ENCODE results near the gene XCR1.

The XCR1 gene

GRCh38 chr3:45985532-45986302 is 41.6 kb downstream of the XCR1 start:
- in situ Hi-C loops (cut with HindIII; ENCODE audit: low sequenced_read_pairs): no loop called here

GRCh38 chr3:45984331-45985312 is 42.7 kb downstream of the XCR1 start:
- in situ Hi-C loops (cut with HindIII; ENCODE audit: low sequenced_read_pairs): no loop called here

DNA sequence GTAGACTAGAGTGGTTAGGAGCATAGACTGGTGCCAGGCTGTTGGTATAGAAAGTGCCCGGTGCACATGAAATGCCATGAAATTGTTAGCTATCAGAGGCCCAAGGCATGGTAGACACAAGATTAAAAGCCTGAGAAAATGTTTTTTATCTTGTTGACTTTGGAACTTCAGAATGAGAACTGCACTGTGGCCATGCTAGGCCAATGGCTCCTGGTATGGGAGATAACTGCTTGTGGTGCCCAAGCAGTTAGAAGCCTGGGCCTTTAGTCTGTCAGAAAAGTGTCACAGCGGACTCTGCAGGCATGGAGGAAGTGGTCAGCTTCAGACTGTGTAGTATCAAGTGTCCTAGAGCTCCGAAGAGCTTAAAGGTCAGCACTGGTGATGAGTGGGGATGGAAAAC is 43.5 kb downstream of the XCR1 start:
- in situ Hi-C loops (cut with HindIII; ENCODE audit: low sequenced_read_pairs): no loop called here

GRCh38 chr3:45981346-45982074 is 45.8 kb downstream of the XCR1 start:
- in situ Hi-C loops (cut with HindIII; ENCODE audit: low sequenced_read_pairs): no loop called here

GRCh38 chr3:45980819-45981218 is 46.5 kb downstream of the XCR1 start:
- in situ Hi-C loops (cut with HindIII; ENCODE audit: low sequenced_read_pairs): no loop called here

DNA sequence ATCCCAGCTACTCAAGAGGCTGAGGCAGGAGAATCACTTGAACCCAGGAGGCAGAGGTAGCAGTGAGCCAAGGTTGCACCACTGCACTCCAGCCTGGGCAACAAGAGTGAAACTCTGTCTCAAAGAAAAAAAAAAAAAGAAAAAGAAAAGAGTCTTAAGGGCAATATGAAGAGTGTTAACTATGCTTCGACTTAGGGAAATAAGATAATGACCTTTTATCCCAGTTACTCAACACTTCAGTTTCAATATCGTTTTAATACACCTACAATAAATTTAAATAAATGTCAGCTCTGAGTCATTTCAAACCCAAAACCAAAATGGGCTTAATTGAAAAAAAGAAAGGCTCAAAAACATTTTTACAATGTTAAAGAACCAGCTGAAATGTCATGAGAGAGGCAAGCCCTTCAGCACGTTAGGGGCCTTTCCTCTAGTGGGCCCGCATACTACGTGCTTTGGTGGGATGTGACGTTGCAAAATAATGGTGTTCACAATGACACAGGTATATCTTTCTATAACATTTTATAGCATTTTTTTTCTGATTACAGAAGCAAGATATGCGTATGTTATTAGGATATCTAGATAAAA is 47.0 kb downstream of the XCR1 start:
- in situ Hi-C loops (cut with HindIII; ENCODE audit: low sequenced_read_pairs): no loop called here

DNA sequence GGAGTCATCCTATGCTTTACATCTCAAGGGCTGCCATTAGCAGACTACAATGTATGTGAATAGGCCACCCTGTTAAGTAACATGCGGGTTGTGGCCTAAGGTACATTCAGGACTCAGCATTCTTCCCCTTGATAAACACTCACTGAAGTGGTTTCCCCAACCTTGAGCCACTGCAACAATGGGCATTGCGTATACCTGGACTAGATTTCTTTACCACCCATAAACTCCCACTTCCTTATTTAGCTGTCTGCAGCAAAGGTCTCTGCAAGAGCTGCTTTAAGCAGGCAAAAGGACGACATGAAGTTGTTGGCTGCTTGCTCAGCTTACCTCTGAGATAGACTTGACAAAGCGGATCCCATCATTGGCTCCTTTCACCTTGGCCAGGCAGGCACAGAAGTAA is 47.9 kb downstream of the XCR1 start:
- in situ Hi-C loops (cut with HindIII; ENCODE audit: low sequenced_read_pairs): no loop called here

DNA sequence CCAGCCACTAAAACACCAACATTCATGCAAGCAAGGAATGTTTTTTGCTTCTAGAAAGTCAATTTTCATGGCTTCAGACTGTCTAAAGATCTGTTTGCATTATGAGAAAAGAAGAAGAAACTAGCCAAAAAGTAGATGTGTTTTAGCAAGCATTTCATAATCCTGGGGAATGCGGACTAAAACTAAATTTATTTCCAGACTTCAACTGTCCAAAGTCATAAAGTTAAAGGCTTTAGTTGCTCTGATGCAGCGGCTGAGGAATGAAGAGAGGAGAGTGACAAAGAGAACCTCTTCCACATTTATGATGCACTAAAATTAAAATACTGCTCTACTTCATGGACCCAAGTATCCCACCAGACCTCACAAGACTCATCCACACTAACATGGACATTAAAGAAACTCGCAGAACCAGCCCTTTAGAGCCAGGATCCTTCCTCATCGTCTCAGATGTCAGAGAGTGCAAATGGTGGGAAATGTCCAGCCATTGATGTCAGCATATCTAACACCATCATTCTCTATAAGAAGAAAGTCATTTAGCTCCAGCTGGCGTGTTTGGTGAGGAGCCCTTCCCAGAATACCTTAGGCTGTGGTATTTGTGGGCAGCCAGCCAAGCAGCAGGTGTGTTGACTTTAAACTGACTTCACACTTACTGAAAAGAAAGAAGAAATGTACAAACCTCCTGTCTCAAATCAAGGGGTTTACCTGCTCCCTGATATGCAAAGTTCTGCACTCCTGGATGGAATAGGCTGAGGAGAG is 49.1 kb downstream of the XCR1 start:
- in situ Hi-C loops (cut with HindIII; ENCODE audit: low sequenced_read_pairs): no loop called here

GRCh38 chr3:45976191-45977091 is 50.8 kb downstream of the XCR1 start:
- in situ Hi-C loops (cut with HindIII; ENCODE audit: low sequenced_read_pairs): no loop called here

DNA sequence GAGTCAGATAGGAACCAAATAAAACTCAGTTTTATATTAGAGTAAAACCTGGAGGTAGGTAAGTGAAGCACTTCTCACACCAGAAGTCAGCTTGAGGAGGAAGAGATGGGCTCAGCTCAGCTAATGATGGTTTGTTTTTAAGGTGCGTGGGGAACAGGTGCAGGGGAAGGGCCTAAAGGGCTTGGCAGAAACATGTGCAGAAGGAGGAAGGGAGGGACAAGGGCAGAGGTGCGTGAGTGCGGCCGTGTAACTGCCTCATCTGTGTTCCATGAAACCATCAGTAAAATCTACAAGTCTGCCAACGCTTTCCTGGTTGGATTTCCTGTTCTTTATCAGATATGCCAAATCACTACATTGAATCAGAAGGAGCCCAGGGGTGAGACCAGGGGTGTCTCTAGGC is 51.6 kb downstream of the XCR1 start:
- in situ Hi-C loops (cut with HindIII; ENCODE audit: low sequenced_read_pairs): no loop called here

DNA sequence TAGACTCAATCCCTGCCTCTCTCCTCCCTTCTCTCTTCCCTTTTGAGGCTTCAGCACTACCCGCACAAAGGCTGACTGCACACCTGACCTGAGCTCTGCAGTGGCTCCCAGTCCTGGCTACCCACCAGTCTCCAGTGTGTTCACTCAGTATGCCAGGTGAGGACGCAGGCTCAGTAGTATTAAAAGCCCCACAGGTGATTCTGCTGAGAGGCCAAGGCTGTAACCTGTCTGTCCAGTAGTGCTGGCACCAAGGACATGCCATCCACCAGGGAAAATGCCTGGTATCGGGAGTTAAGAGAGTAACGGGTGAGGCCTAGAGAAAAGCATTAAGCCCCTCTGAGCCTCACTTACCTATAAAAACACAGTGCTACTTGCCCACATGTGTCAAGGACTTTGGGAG is 52.6 kb downstream of the XCR1 start:
- in situ Hi-C loops (cut with HindIII; ENCODE audit: low sequenced_read_pairs): no loop called here

- in situ Hi-C loops (cut with HindIII; ENCODE audit: low sequenced_read_pairs): no loop called here
Observed at GRCh38 chr3:45972534-45973402, 54.5 kb downstream of the XCR1 start.

- in situ Hi-C loops (cut with HindIII; ENCODE audit: low sequenced_read_pairs): no loop called here
Observed at GRCh38 chr3:45969953-45970352, 57.3 kb downstream of the XCR1 start.

GRCh38 chr3:45969116-45969515 is 58.2 kb downstream of the XCR1 start:
- in situ Hi-C loops (cut with HindIII; ENCODE audit: low sequenced_read_pairs): no loop called here

DNA sequence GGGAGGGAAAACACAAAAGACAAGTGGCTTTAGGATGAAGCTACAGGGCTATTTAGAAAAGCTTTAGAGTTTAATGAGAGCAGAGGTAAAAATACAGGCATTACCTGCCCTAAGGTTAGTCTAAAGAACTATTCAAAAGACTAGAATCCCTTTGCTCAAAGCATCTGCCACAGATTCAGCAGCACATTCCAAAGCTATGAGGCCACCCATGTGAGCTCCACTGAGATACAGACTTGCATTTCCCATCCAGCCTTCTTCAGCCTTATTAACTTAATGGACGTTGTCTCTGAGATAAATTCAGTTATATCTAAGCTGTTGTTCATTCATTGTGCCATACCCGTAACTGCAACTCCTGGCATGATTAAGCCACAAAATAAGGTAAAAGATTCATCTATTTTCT is 58.6 kb downstream of the XCR1 start:
- in situ Hi-C loops (cut with HindIII; ENCODE audit: low sequenced_read_pairs): no loop called here

DNA sequence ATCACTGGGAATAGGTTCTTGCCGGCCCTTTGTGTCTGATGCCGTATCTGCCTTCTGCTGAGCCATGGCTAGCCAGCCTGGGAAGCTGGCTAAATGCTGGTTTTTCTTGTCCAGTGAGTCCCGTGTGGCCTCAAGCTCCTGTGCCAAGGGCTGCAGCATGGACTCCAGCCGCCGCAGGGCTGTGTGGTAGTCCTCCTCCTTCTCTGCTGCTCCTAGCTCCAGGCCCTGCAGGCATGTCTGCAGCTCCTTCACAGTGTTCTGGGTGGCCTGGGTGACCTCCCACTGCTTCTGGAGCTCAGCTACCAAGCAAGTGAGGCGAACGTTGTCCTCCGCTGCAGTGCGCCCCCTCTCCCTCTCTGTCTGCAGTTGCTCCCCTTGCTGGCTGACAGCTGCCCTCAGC is 59.1 kb downstream of the XCR1 start:
- in situ Hi-C loops (cut with HindIII; ENCODE audit: low sequenced_read_pairs): no loop called here

DNA sequence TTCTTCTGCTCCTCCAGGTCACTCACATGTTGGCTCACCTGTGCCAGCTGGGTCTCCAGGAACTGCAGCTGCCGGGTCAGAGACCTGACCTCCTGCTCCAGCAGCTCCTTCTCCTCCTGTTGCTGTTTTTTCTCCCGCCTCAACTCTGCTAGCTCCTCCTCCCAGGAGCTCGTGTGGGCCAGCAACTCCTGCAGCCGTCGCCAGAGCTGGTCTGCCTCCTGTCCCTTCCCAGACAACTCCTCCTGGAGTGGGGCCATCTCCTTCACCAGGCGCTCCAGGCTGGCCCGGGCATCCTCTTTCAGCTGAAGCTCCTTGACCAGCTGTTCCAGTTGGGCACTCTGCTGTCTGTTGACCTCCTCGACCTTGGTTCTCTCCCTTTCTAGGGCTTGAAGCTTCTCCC is 59.6 kb downstream of the XCR1 start:
- in situ Hi-C loops (cut with HindIII; ENCODE audit: low sequenced_read_pairs): no loop called here

Data from endothelial cell of hepatic sinusoid (primary cell).